HepG2 (cell line): ENCODE results near the gene SP1. TPM values are rescaled to one million over a fixed set of nuclear protein-coding genes. Genes with fewer than 3 reads are reported as not detected.
A peak's percentile ranks its signal among the peaks of the same experiment; 100 is the strongest.

ENCODE experiments used
- ATF1 ChIP-seq: IDR thresholded peaks from 2 replicates; pipeline ENCODE4 v1.6.1; 2016; ENCODE audit warnings: mild to moderate bottlenecking, control low read depth
- BORCS8-MEF2B ChIP-seq: sonication (generic); formaldehyde crosslinking; IDR thresholded peaks from 2 replicates; pipeline ENCODE4 v1.8.0; 2022; ENCODE audit warnings: mild to moderate bottlenecking, missing genetic modification reagents
- DNMT1 ChIP-seq: sonication (generic); formaldehyde crosslinking; IDR thresholded peaks from 2 replicates; pipeline ENCODE4 v1.5.1; 2020; ENCODE audit warnings: mild to moderate bottlenecking, missing genetic modification reagents
- DPF2 ChIP-seq: sonication (generic); formaldehyde crosslinking; IDR thresholded peaks from 2 replicates; pipeline ENCODE4 v1.4.0; 2020; ENCODE audit warnings: mild to moderate bottlenecking, low read depth, missing genetic modification reagents, borderline replicate concordance
- EED ChIP-seq: sonication (generic); formaldehyde crosslinking; IDR thresholded peaks from 2 replicates; pipeline ENCODE4 v1.5.0; 2020; ENCODE audit warnings: mild to moderate bottlenecking, missing genetic modification reagents
- HNF4A ChIP-seq: sonication (generic); formaldehyde crosslinking; IDR thresholded peaks from 2 replicates; pipeline ENCODE4 v1.4.0; 2020; ENCODE audit warnings: missing genetic modification reagents
- HNRNPUL1 ChIP-seq: fragments of 200-400 bp; formaldehyde crosslinking; IDR thresholded peaks from 2 replicates; pipeline ENCODE4 v1.6.1; 2017; ENCODE audit warnings: low read depth, mild to moderate bottlenecking, low read length, moderate library complexity
- KAT8 ChIP-seq: IDR thresholded peaks from 2 replicates; pipeline ENCODE4 v1.6.1; 2016; ENCODE audit warnings: missing genetic modification reagents, missing compliant biosample characterization
- KDM2A ChIP-seq: sonication (generic); formaldehyde crosslinking; IDR thresholded peaks from 2 replicates; pipeline ENCODE4 v1.4.0; 2020; ENCODE audit warnings: low read depth, missing genetic modification reagents, borderline replicate concordance
- KDM5A ChIP-seq: fragments of 200-600 bp; sonication (generic); IDR thresholded peaks from 2 replicates; pipeline ENCODE4 v1.7.0; 2018; ENCODE audit warnings: antibody characterized with exemption, mild to moderate bottlenecking, low read length, borderline replicate concordance
- KDM5B ChIP-seq: sonication (generic); formaldehyde crosslinking; IDR thresholded peaks from 2 replicates; pipeline ENCODE4 v1.4.0; 2020; ENCODE audit warnings: missing genetic modification reagents, mild to moderate bottlenecking, borderline replicate concordance
- MAFK ChIP-seq, 2 experiments: IDR thresholded peaks in 1 of 2; conservative IDR thresholded peaks in 1 of 2; 2 replicates each; pipeline ENCODE4 v1.6.1; 2011; ENCODE audit warnings: improper control_type of control experiment in 2 of 2, low read length in 2 of 2
- MBD4 ChIP-seq: IDR thresholded peaks from 2 replicates; pipeline ENCODE4 v1.6.1; 2012; ENCODE audit warnings: low read length, inconsistent platforms, borderline replicate concordance
- PCBP2 ChIP-seq: fragments of 200-400 bp; formaldehyde crosslinking; optimal IDR thresholded peaks from 2 replicates; pipeline ENCODE3; 2018; ENCODE audit warnings: low read length, low read depth; ENCODE audit not compliant: poor library complexity, severe bottlenecking
- POLR2G ChIP-seq: fragments of 200-400 bp; formaldehyde crosslinking; IDR thresholded peaks from 2 replicates; pipeline ENCODE4 v1.6.1; 2018; ENCODE audit warnings: mild to moderate bottlenecking, low read depth, low read length, moderate library complexity
- PRPF4 ChIP-seq: fragments of 200-400 bp; formaldehyde crosslinking; IDR thresholded peaks from 2 replicates; pipeline ENCODE4 v1.6.1; 2016; ENCODE audit warnings: low read length, low read depth; ENCODE audit not compliant: poor library complexity, severe bottlenecking
- SYNCRIP ChIP-seq: fragments of 200-400 bp; formaldehyde crosslinking; IDR thresholded peaks from 2 replicates; pipeline ENCODE4 v1.6.1; 2018; ENCODE audit warnings: mild to moderate bottlenecking, low read depth, low read length; ENCODE audit not compliant: insufficient read depth
- ZBTB1 ChIP-seq: sonication (generic); formaldehyde crosslinking; IDR thresholded peaks from 2 replicates; pipeline ENCODE4 v1.4.0; 2020; ENCODE audit warnings: missing genetic modification reagents, borderline replicate concordance
- ZBTB21 ChIP-seq: sonication (generic); formaldehyde crosslinking; IDR thresholded peaks from 2 replicates; pipeline ENCODE4 v1.4.0; 2020; ENCODE audit warnings: missing genetic modification reagents
- ZGPAT ChIP-seq: IDR thresholded peaks from 2 replicates; pipeline ENCODE4 v1.6.1; 2016; ENCODE audit warnings: mild to moderate bottlenecking
- ZMAT3 ChIP-seq: sonication (generic); formaldehyde crosslinking; conservative IDR thresholded peaks from 2 replicates; pipeline ENCODE4 v1.7.0; 2021; ENCODE audit warnings: missing genetic modification reagents
- ZNF24 ChIP-seq: fragments of 450-650 bp; IDR thresholded peaks from 2 replicates; pipeline ENCODE4 v1.6.1; 2017; ENCODE audit warnings: antibody characterized with exemption, mild to moderate bottlenecking
- ZNF30 ChIP-seq: sonication (generic); formaldehyde crosslinking; IDR thresholded peaks from 2 replicates; pipeline ENCODE4 v1.5.0; 2020; ENCODE audit warnings: mild to moderate bottlenecking, missing genetic modification reagents
- ZNF496 ChIP-seq: sonication (generic); formaldehyde crosslinking; IDR thresholded peaks from 2 replicates; pipeline ENCODE4 v1.8.1; 2023; ENCODE audit warnings: mild to moderate bottlenecking, moderate library complexity, missing genetic modification reagents; ENCODE audit not compliant: insufficient replicate concordance
- ZNF552 ChIP-seq: sonication (generic); formaldehyde crosslinking; IDR thresholded peaks from 2 replicates; pipeline ENCODE4 v1.9.0; 2022; ENCODE audit warnings: missing genetic modification reagents, mild to moderate bottlenecking, borderline replicate concordance
- ZNF570 ChIP-seq: sonication (generic); formaldehyde crosslinking; IDR thresholded peaks from 2 replicates; pipeline ENCODE4 v1.4.0; 2020; ENCODE audit warnings: mild to moderate bottlenecking, missing genetic modification reagents, borderline replicate concordance
- ZNF724P ChIP-seq: sonication (generic); formaldehyde crosslinking; IDR thresholded peaks from 2 replicates; pipeline ENCODE4 v1.8.0; 2022; ENCODE audit warnings: missing genetic modification reagents, borderline replicate concordance
- ZNF891 ChIP-seq: sonication (generic); formaldehyde crosslinking; IDR thresholded peaks from 2 replicates; pipeline ENCODE4 v1.5.0; 2020; ENCODE audit warnings: mild to moderate bottlenecking, missing genetic modification reagents
- polyA plus RNA-seq, 8 experiments: library from polyadenylated mRNA; depleted of rRNA in 3 of 8; stranded (reverse) in 7 of 8; unstranded in 1 of 8; fragments of >200 nt; fragmentation: Illumina TruSeq in 4 of 8; extraction: Trizol in 4 of 8; gene quantifications; 2 replicates each; pipeline versions ENCODE4 v1.2.1 to v1.2.3, GENCODE V29; 2011 to 2016; ENCODE audit warnings: low read depth in 4 of 8, missing spikeins in 1 of 8, mixed read lengths in 1 of 8; ENCODE audit not compliant: insufficient read depth in 1 of 8
- total RNA-seq, 5 experiments: library from RNA; depleted of rRNA; stranded (reverse); fragments of >200 nt; fragmentation: Illumina TruSeq; extraction: Trizol; gene quantifications; 2 replicates each; pipeline ENCODE4 v1.2.3, GENCODE V29; 2016; ENCODE audit warnings: low read depth in 1 of 5
- TF ChIP-seq, protein P1 (sequence below): sonication (generic); formaldehyde crosslinking; IDR thresholded peaks from 2 replicates; pipeline ENCODE4 v1.5.1; 2020; ENCODE audit warnings: missing genetic modification reagents, mild to moderate bottlenecking, borderline replicate concordance

SP1 gene
- total and polyA plus RNA-seq, 2 of the 13 experiments (the other 11 are each of a cell fraction or from before 2014, with no cell fraction given): 26.5 to 27.5 TPM

- TF ChIP-seq HNRNPUL1 (no peak), ZNF724P (no peak), ZNF30 (no peak), DNMT1 (CRISPR knock-in tag) (no peak), KDM5B (CRISPR knock-in tag) (no peak; the same call in 1 of the 2 replicates), KDM2A (CRISPR knock-in tag) (peak; percentile 19; the same call in 1 of the 2 replicates), ZNF496 (CRISPR knock-in tag) (no peak), PCBP2 (no peak), KDM5A (peak; percentile 56; the same call in 1 of the 2 replicates), SYNCRIP (no peak), KAT8 (CRISPR knock-in tag) (peak; percentile 31; the same call in 1 of the 2 replicates), ZGPAT (CRISPR knock-in tag) (peak; percentile 37), MBD4 (no peak), EED (CRISPR knock-in tag) (no peak), POLR2G (peak; percentile 97), ZNF24 (no peak), HNF4A (CRISPR knock-in tag) (peak; percentile 78), BORCS8-MEF2B (CRISPR knock-in tag) (no peak), ZBTB21 (CRISPR knock-in tag) (no peak), ZMAT3 (CRISPR knock-in tag) (no peak), ZNF570 (CRISPR knock-in tag) (no peak), PRPF4 (no peak), MAFK (conservative IDR thresholded peaks at IDR 0.05 in 1 of 2, IDR thresholded peaks at IDR 0.05 in 1 of 2; ENCODE audit: low read length in 2 of 2) (no peak), ZNF552 (CRISPR knock-in tag) (no peak), ZBTB1 (CRISPR knock-in tag) (no peak), DPF2 (CRISPR knock-in tag) (no peak), ZNF891 (no peak), ATF1 (peak; percentile 11; the same call in 1 of the 2 replicates)
- TF ChIP-seq, protein P1, sequence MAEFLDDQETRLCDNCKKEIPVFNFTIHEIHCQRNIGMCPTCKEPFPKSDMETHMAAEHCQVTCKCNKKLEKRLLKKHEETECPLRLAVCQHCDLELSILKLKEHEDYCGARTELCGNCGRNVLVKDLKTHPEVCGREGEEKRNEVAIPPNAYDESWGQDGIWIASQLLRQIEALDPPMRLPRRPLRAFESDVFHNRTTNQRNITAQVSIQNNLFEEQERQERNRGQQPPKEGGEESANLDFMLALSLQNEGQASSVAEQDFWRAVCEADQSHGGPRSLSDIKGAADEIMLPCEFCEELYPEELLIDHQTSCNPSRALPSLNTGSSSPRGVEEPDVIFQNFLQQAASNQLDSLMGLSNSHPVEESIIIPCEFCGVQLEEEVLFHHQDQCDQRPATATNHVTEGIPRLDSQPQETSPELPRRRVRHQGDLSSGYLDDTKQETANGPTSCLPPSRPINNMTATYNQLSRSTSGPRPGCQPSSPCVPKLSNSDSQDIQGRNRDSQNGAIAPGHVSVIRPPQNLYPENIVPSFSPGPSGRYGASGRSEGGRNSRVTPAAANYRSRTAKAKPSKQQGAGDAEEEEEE (CRISPR knock-in tag): no peak
Measured at GRCh38 chr12:53441040-53441833, 61.3 kb downstream of the SP1 start, which contains the start of gene PRR13 (continued).
